Keratinocyte (primary cell): ENCODE data around the gene SEC11A. TPM values are rescaled to one million over a fixed set of nuclear protein-coding genes. Genes with fewer than 3 reads are reported as not detected.

Source experiments
- DNase-seq: peaks from one replicate; pipeline ENCODE4 v3.0.0-alpha.2; 2011; ENCODE audit warnings: low read depth, missing footprints, low spot score
- FAIRE-seq: peaks from 2 replicates; lab custom pipeline; 2011; peaks lifted over from hg19 to GRCh38; lab: Jason Lieb, UNC
- H2AFZ ChIP-seq: 2 replicates; pipeline ENCODE4 v1.6.0; 2012; ENCODE audit warnings: low read length, control low read depth, inconsistent platforms; ENCODE audit not compliant: control insufficient read depth
- H3K27ac ChIP-seq: 2 replicates; pipeline ENCODE4 v1.5.1; 2011; ENCODE audit warnings: low read length; ENCODE audit not compliant: control insufficient read depth, insufficient read depth
- H3K27me3 ChIP-seq: 3 replicates; pipeline ENCODE4 v1.6.0; 2011; ENCODE audit warnings: low read length; ENCODE audit not compliant: control insufficient read depth, insufficient read depth; ENCODE audit errors: extremely low read depth
- H3K36me3 ChIP-seq, 2 experiments: 2 replicates in 1 of 2; 3 replicates in 1 of 2; pipeline ENCODE4 v1.5.1; 2011; ENCODE audit warnings: low read length in 2 of 2, mild to moderate bottlenecking in 1 of 2; ENCODE audit not compliant: control insufficient read depth in 2 of 2, insufficient read depth in 2 of 2; ENCODE audit errors: extremely low read depth in 1 of 2
- H3K4me1 ChIP-seq: 3 replicates; pipeline ENCODE4 v1.5.1; 2011; ENCODE audit warnings: low read length; ENCODE audit not compliant: control insufficient read depth, insufficient read depth; ENCODE audit errors: extremely low read depth
- H3K4me2 ChIP-seq: 3 replicates; pipeline ENCODE4 v1.6.0; 2011; ENCODE audit warnings: low read depth, low read length; ENCODE audit not compliant: control insufficient read depth, insufficient read depth; ENCODE audit errors: extremely low read depth
- H3K4me3 ChIP-seq, 3 experiments: fragments of 200-600 bp in 1 of 3; sonication (generic) in 1 of 3; 2 replicates in 2 of 3; 3 replicates in 1 of 3; pipeline ENCODE4 v1.5.1; 2011 to 2016; ENCODE audit warnings: low read length in 3 of 3, mild to moderate bottlenecking in 3 of 3, control low read depth in 2 of 3, inconsistent platforms in 1 of 3, low read depth in 1 of 3, mixed read lengths in 1 of 3, mixed run types in 1 of 3, moderate library complexity in 1 of 3; ENCODE audit not compliant: control insufficient read depth in 2 of 3, insufficient read depth in 2 of 3; ENCODE audit errors: extremely low read depth in 1 of 3
- H3K79me2 ChIP-seq: 2 replicates; pipeline ENCODE4 v1.6.0; 2012; ENCODE audit warnings: low read length; ENCODE audit not compliant: control insufficient read depth, insufficient read depth
- H3K9ac ChIP-seq: 3 replicates; pipeline ENCODE4 v1.6.0; 2011; ENCODE audit warnings: low read length; ENCODE audit not compliant: control insufficient read depth, insufficient read depth; ENCODE audit errors: extremely low read depth
- H3K9me1 ChIP-seq: 3 replicates; pipeline ENCODE4 v1.6.0; 2011; ENCODE audit warnings: low read length; ENCODE audit not compliant: control insufficient read depth, insufficient read depth; ENCODE audit errors: extremely low read depth
- H3K9me3 ChIP-seq: 2 replicates; pipeline ENCODE4 v1.5.1; 2012; ENCODE audit warnings: low read depth, low read length; ENCODE audit not compliant: control insufficient read depth
- H4K20me1 ChIP-seq: 3 replicates; pipeline ENCODE4 v1.6.0; 2011; ENCODE audit warnings: low read length; ENCODE audit not compliant: control insufficient read depth, insufficient read depth; ENCODE audit errors: extremely low read depth
- EZH2 ChIP-seq: IDR thresholded peaks from one replicate; pipeline ENCODE4 v1.6.1; 2012; ENCODE audit warnings: inconsistent platforms, mild to moderate bottlenecking, low read length, moderate library complexity
- dilution Hi-C: fragments of 300-500 bp; cut with MboI; formaldehyde crosslinking; loops from one replicate; pipeline ENCODE4 v1.7.0; 2020; ENCODE audit warnings: low sequenced_read_pairs; ENCODE audit not compliant: extremely low pct_ligation_motif_present
- polyA plus RNA-seq, 5 experiments: library from polyadenylated mRNA; depleted of rRNA in 3 of 5; stranded (reverse) in 3 of 5; stranded (forward) in 1 of 5; unstranded in 1 of 5; fragments of >200 nt; gene quantifications; 1 replicate in 1 of 5; 2 replicates in 3 of 5; 3 replicates in 1 of 5; pipeline versions ENCODE4 v1.2.1 to v1.2.3, GENCODE V29; 2011 to 2012; ENCODE audit warnings: missing spikeins in 2 of 5, low read depth in 1 of 5, low replicate concordance in 1 of 5
- TF ChIP-seq, protein P1 (sequence below), 3 experiments: IDR thresholded peaks in 1 of 3; conservative IDR thresholded peaks in 1 of 3; optimal IDR thresholded peaks in 1 of 3; 2 replicates in 2 of 3; 3 replicates in 1 of 3; pipeline versions ENCODE3 to v1.5.1; 2011; ENCODE audit warnings: low read length in 3 of 3, mild to moderate bottlenecking in 3 of 3, moderate library complexity in 2 of 3, control low read depth in 1 of 3, inconsistent platforms in 1 of 3; ENCODE audit not compliant: insufficient read depth in 2 of 3; ENCODE audit errors: extremely low read depth in 1 of 3

The SEC11A gene
- polyA plus RNA-seq, 1 donor (not counting 4 experiments of a cell fraction or from before 2014, with no cell fraction given), result 195 TPM

DNA sequence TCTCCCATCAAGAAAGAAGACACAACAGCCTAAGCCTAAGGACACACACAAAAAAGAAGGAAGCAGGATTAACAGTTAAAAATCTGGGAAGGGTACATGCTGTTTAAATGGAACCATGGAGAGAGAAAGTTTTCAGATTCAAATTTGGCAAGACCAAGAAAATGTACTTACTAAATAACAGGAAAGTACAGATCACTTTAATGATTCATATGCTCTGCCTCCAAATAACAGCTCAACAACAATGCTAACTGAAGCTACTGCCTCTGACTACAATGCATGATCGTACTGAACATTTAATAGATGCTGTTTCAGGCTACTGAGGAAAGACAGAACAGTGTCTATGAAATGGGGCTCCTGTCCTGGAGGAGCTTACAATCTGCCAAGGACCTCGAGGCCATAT is 49.6 kb downstream of the SEC11A start:
- H3K36me3 ChIP-seq, result peaks cover 4 to 13% of the 10 kb centered on the region in 2 experiments
- no peaks in the 10 kb centered on the region for H3K27me3 ChIP-seq
- dilution Hi-C loops, result no loop called here
- no peak for DNase-seq
- no peak overlapping the region for H3K9ac ChIP-seq
- no peaks in the 10 kb centered on the region for H3K4me1 ChIP-seq
- H4K20me1 ChIP-seq, result no peaks in the 10 kb centered on the region
- H3K9me1 ChIP-seq, result no peaks in the 10 kb centered on the region
- H3K4me3 ChIP-seq, result no peak overlapping the region
- H3K9me3 ChIP-seq, result no peaks in the 10 kb centered on the region
- H2AFZ ChIP-seq, result no peak overlapping the region
- no peak overlapping the region for H3K27ac ChIP-seq
- no peaks in the 10 kb centered on the region for H3K79me2 ChIP-seq
- FAIRE-seq, result no peak
- TF ChIP-seq EZH2, result no peak
- TF ChIP-seq, protein P1, sequence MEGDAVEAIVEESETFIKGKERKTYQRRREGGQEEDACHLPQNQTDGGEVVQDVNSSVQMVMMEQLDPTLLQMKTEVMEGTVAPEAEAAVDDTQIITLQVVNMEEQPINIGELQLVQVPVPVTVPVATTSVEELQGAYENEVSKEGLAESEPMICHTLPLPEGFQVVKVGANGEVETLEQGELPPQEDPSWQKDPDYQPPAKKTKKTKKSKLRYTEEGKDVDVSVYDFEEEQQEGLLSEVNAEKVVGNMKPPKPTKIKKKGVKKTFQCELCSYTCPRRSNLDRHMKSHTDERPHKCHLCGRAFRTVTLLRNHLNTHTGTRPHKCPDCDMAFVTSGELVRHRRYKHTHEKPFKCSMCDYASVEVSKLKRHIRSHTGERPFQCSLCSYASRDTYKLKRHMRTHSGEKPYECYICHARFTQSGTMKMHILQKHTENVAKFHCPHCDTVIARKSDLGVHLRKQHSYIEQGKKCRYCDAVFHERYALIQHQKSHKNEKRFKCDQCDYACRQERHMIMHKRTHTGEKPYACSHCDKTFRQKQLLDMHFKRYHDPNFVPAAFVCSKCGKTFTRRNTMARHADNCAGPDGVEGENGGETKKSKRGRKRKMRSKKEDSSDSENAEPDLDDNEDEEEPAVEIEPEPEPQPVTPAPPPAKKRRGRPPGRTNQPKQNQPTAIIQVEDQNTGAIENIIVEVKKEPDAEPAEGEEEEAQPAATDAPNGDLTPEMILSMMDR (optimal IDR thresholded peaks at IDR 0.05 in 1 of 3, IDR thresholded peaks at IDR 0.05 in 1 of 3, conservative IDR thresholded peaks at IDR 0.05 in 1 of 3; ENCODE audit: extremely low read depth in 1 of 3, insufficient read depth in 2 of 3, low read length in 3 of 3), result no peak
- H3K4me2 ChIP-seq, result no peak overlapping the region

GRCh38 chr15:84661001-84661400 is 54.9 kb downstream of the SEC11A start:
- dilution Hi-C loops, result no loop called here

More at GRCh38 chr15:84661001-84661400, 54.9 kb downstream of the SEC11A start:
- peaks cover 3 to 4% of the 10 kb centered on the region in 2 experiments for H3K36me3 ChIP-seq
- H3K9me1 ChIP-seq, result no peaks in the 10 kb centered on the region
- H3K9me3 ChIP-seq, result no peaks in the 10 kb centered on the region
- no peaks in the 10 kb centered on the region for H4K20me1 ChIP-seq
- no peak overlapping the region for H3K27ac ChIP-seq
- H3K27me3 ChIP-seq, result no peaks in the 10 kb centered on the region
- H3K4me2 ChIP-seq, result no peak overlapping the region
- no peak overlapping the region for H3K9ac ChIP-seq
- FAIRE-seq (no peak), DNase-seq (no peak)
- peaks cover 11% of the 10 kb centered on the region for H3K4me1 ChIP-seq
- no peaks in the 10 kb centered on the region for H3K79me2 ChIP-seq
- H3K4me3 ChIP-seq, result no peak overlapping the region
- H2AFZ ChIP-seq, result no peak overlapping the region
- TF ChIP-seq, protein P1 (optimal IDR thresholded peaks at IDR 0.05 in 1 of 3, IDR thresholded peaks at IDR 0.05 in 1 of 3, conservative IDR thresholded peaks at IDR 0.05 in 1 of 3; ENCODE audit: extremely low read depth in 1 of 3, insufficient read depth in 2 of 3, low read length in 3 of 3), result no peak
- no peak for TF ChIP-seq EZH2
